Measurements from ENCODE around the gene OSBPL2. TPM values are rescaled to one million over a fixed set of nuclear protein-coding genes. Genes with fewer than 3 reads are reported as not detected.

OSBPL2 gene
- total and polyA plus RNA-seq, 2 donors (not counting 1 experiment from before 2014, with no cell fraction given), result 28.1 to 74.3 TPM

DNA sequence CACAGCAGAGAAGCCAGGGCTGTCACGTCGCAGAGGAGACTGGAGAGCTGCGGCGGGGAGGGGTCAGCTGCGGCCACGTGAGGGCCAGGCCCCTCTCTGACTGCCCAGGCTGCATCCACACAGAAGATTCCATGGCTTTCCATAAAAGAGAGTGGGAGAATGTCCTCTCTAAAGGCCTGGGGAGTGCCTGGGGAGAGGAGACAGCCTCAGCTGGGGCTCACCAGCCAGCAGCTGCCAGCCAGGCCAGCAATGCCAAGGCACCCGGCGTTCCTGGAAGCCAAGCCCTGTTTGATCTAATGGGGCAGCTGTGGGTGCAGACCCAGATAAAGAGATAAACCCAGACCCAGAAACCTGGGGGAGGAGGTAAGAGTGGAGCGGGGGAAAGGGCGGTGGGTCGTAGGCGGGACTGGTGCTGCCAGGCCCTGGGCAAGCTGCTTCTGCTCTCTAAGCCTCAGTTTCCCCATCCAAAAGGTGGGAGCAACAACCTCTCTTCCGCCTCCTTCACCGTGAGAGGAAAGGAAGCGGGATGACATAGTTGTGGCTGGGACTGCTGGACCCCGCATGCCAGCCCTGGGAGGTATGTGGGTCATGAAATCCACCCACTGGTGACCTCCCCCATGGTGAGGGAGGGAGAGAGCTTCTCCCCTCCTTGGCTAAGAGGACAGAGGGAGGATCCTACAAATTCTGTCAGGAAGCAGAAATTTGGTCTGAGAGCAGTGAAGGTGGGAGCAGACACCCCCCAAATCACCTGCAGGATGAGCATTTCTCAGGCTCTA lies 3.1 kb upstream of the OSBPL2 start:
- DNase-seq, result no peak
- POLR2A ChIA-PET, result no interaction called here
- WGBS (ENCODE audit: insufficient coverage), result 80% methylated on average over 7 of the region's 16 CpGs
- Histone ChIP-seq H3K4me3 (ENCODE audit: control extremely low read depth in 1 of 5, extremely low read depth in 1 of 5, insufficient read depth in 1 of 5, low read depth in 2 of 5, low read length in 4 of 5) (no peak overlapping the region), H3K79me2 (ENCODE audit: control insufficient read depth, insufficient read depth, low read length) (peaks cover 30% of the 10 kb centered on the region), H3K9ac (ENCODE audit: low read length) (no peak overlapping the region), H3K27ac (ENCODE audit: low read length in 2 of 2) (no peak overlapping the region), H3K4me2 (replicated peaks; ENCODE audit: low read depth, low read length, poor library complexity, severe bottlenecking) (no peak overlapping the region), H3K4me1 (ENCODE audit: control insufficient read depth in 2 of 2, insufficient read depth in 2 of 2, low read length in 2 of 2) (peaks cover 16 to 22% of the 10 kb centered on the region in 2 donors), H3K9me3 (ENCODE audit: control extremely low read depth in 1 of 3, control insufficient read depth in 2 of 3, insufficient read depth in 1 of 3, low read length in 2 of 3) (peaks cover 0 to 23% (median 5%) of the 10 kb centered on the region in 3 donors), H2AFZ (ENCODE audit: insufficient read depth, low read depth, low read length, poor library complexity, severe bottlenecking) (no peak overlapping the region), H3K27me3 (replicated peaks in 1 of 4; ENCODE audit: control extremely low read depth in 1 of 4, control insufficient read depth in 3 of 4, insufficient read depth in 4 of 4, low read length in 3 of 4) (peaks cover 0 to 17% (median 1%) of the 10 kb centered on the region in 4 experiments), H4K20me1 (ENCODE audit: control insufficient read depth, insufficient read depth, low read length, poor library complexity, severe bottlenecking) (peaks cover 15% of the 10 kb centered on the region), H3K36me3 (replicated peaks in 1 of 2; ENCODE audit: control extremely low read depth in 1 of 2, control insufficient read depth in 1 of 2, extremely low read depth in 1 of 2, insufficient read depth in 2 of 2, low read length in 1 of 2) (no peaks in the 10 kb centered on the region)
- Mint-ChIP-seq H3K9me3 (ENCODE audit: insufficient read depth) (no peaks in the 10 kb centered on the region), H3K4me3 (no peak overlapping the region), H3K4me1 (peaks cover 19% of the 10 kb centered on the region), H3K27ac (no peak overlapping the region), H3K27me3 (peaks cover 7% of the 10 kb centered on the region)
- CTCF ChIA-PET, result no interaction called here
- ATAC-seq (ENCODE audit: low read depth), result no peak
- no peak for TF ChIP-seq EZH2 (IDR thresholded peaks at IDR 0.05; ENCODE audit: borderline replicate concordance, insufficient read depth, low read depth, low read length, poor library complexity, severe bottlenecking)
- TF ChIP-seq, protein P1, sequence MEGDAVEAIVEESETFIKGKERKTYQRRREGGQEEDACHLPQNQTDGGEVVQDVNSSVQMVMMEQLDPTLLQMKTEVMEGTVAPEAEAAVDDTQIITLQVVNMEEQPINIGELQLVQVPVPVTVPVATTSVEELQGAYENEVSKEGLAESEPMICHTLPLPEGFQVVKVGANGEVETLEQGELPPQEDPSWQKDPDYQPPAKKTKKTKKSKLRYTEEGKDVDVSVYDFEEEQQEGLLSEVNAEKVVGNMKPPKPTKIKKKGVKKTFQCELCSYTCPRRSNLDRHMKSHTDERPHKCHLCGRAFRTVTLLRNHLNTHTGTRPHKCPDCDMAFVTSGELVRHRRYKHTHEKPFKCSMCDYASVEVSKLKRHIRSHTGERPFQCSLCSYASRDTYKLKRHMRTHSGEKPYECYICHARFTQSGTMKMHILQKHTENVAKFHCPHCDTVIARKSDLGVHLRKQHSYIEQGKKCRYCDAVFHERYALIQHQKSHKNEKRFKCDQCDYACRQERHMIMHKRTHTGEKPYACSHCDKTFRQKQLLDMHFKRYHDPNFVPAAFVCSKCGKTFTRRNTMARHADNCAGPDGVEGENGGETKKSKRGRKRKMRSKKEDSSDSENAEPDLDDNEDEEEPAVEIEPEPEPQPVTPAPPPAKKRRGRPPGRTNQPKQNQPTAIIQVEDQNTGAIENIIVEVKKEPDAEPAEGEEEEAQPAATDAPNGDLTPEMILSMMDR (IDR thresholded peaks at IDR 0.05), result no peak
- intact Hi-C loops (cut with micrococcal nuclease), result loop anchor here (5.0 kb wide), 2 partner anchors 557 to 717 kb away; partner anchors contain the start of gene SLC17A9

GRCh38 chr20:62235777-62236157 lies 2.6 kb upstream of the OSBPL2 start:
- Histone ChIP-seq H3K9ac (ENCODE audit: low read length) (no peak overlapping the region), H3K27ac (ENCODE audit: low read length in 2 of 2) (no peak overlapping the region), H3K36me3 (replicated peaks in 1 of 2; ENCODE audit: control extremely low read depth in 1 of 2, control insufficient read depth in 1 of 2, extremely low read depth in 1 of 2, insufficient read depth in 2 of 2, low read length in 1 of 2) (no peaks in the 10 kb centered on the region), H4K20me1 (ENCODE audit: control insufficient read depth, insufficient read depth, low read length, poor library complexity, severe bottlenecking) (peaks cover 21% of the 10 kb centered on the region), H3K4me3 (ENCODE audit: control extremely low read depth in 1 of 5, extremely low read depth in 1 of 5, insufficient read depth in 1 of 5, low read depth in 2 of 5, low read length in 4 of 5) (no peak overlapping the region), H3K4me2 (replicated peaks; ENCODE audit: low read depth, low read length, poor library complexity, severe bottlenecking) (no peak overlapping the region), H3K4me1 (ENCODE audit: control insufficient read depth in 2 of 2, insufficient read depth in 2 of 2, low read length in 2 of 2) (peaks cover 17 to 22% of the 10 kb centered on the region in 2 donors), H3K79me2 (ENCODE audit: control insufficient read depth, insufficient read depth, low read length) (peaks cover 36% of the 10 kb centered on the region), H3K9me3 (ENCODE audit: control extremely low read depth in 1 of 3, control insufficient read depth in 2 of 3, insufficient read depth in 1 of 3, low read length in 2 of 3) (peaks cover 0 to 19% (median 5%) of the 10 kb centered on the region in 3 donors), H2AFZ (ENCODE audit: insufficient read depth, low read depth, low read length, poor library complexity, severe bottlenecking) (no peak overlapping the region), H3K27me3 (replicated peaks in 1 of 4; ENCODE audit: control extremely low read depth in 1 of 4, control insufficient read depth in 3 of 4, insufficient read depth in 4 of 4, low read length in 3 of 4) (peaks cover 0 to 17% (median 1%) of the 10 kb centered on the region in 4 experiments)
- no peak for TF ChIP-seq EZH2 (IDR thresholded peaks at IDR 0.05; ENCODE audit: borderline replicate concordance, insufficient read depth, low read depth, low read length, poor library complexity, severe bottlenecking)
- TF ChIP-seq, protein P1 (IDR thresholded peaks at IDR 0.05), result no peak
- WGBS (ENCODE audit: insufficient coverage), result 95% methylated on average over 9 of the region's 9 CpGs
- no peak overlapping the region for H3K27ac Mint-ChIP-seq
- ChIA-PET CTCF (no interaction called here), POLR2A (no interaction called here)
- peaks cover 23% of the 10 kb centered on the region for H3K4me1 Mint-ChIP-seq
- DNase-seq (no peak), ATAC-seq (ENCODE audit: low read depth) (no peak)
- intact Hi-C loops (cut with micrococcal nuclease), result loop anchor here (5.0 kb wide), 2 partner anchors 557 to 717 kb away; partner anchors contain the start of gene SLC17A9
- H3K4me3 Mint-ChIP-seq, result no peak overlapping the region
- no peaks in the 10 kb centered on the region for H3K9me3 Mint-ChIP-seq (ENCODE audit: insufficient read depth)
- peaks cover 7% of the 10 kb centered on the region for H3K27me3 Mint-ChIP-seq
